Forelimb muscle (tissue), 1 donor: ENCODE data around the gene IGSF21. TPM values are rescaled to one million over a fixed set of nuclear protein-coding genes. Genes with fewer than 3 reads are reported as not detected.
"Not testable (repeated sequence)": the region's sequence is repeated elsewhere in the genome, so short reads cannot be mapped to it uniquely, and the experiment has no call there.

ENCODE experiments used
- DNase-seq: peaks from one replicate; pipeline ENCODE4 v3.0.0-alpha.2; 2013; ENCODE audit warnings: low read depth
- polyA plus RNA-seq: library from polyadenylated mRNA; unstranded; fragments of 120-200 nt; gene quantifications from one replicate; pipeline ENCODE4 v1.2.1, GENCODE V29; 2013; ENCODE audit not compliant: insufficient read length

IGSF21 gene
- polyA plus RNA-seq, 1 donor: 0.62 TPM

- no peak for DNase-seq
These were observed 37.5 kb downstream of the IGSF21 start for GRCh38 chr1:18144916-18145647.

GRCh38 chr1:18145851-18146618, 38.4 kb downstream of the IGSF21 start:
- DNase-seq: no peak

- DNase-seq: no peak
These were observed 39.3 kb downstream of the IGSF21 start for GRCh38 chr1:18146886-18147285.

GRCh38 chr1:18147672-18148071, 40.1 kb downstream of the IGSF21 start:
- DNase-seq: no peak

GRCh38 chr1:18148461-18148860, 40.9 kb downstream of the IGSF21 start:
- DNase-seq: no peak

- no peak for DNase-seq
These were observed 41.5 kb downstream of the IGSF21 start for GRCh38 chr1:18149027-18149641.

GRCh38 chr1:18151436-18152122, 44.0 kb downstream of the IGSF21 start:
- no peak for DNase-seq

- DNase-seq: no peak
These were observed 47.0 kb downstream of the IGSF21 start for GRCh38 chr1:18154430-18155194.

GRCh38 chr1:18155881-18156385, 48.3 kb downstream of the IGSF21 start:
- no peak for DNase-seq

- no peak for DNase-seq
These were observed 49.8 kb downstream of the IGSF21 start for GRCh38 chr1:18157352-18157751.

GRCh38 chr1:18157968-18158367, 50.4 kb downstream of the IGSF21 start:
- no peak for DNase-seq

GRCh38 chr1:18158714-18159113, 51.1 kb downstream of the IGSF21 start:
- no peak for DNase-seq

- DNase-seq: peak; percentile 14
These were observed 52.8 kb downstream of the IGSF21 start for GRCh38 chr1:18160290-18160942.

GRCh38 chr1:18161690-18162089, 54.1 kb downstream of the IGSF21 start:
- no peak for DNase-seq

- not testable (repeated sequence) for DNase-seq
These were observed 58.0 kb downstream of the IGSF21 start for GRCh38 chr1:18165640-18166039.

GRCh38 chr1:18166341-18166740, 58.7 kb downstream of the IGSF21 start:
- no peak for DNase-seq

GRCh38 chr1:18166929-18167328, 59.3 kb downstream of the IGSF21 start:
- DNase-seq: no peak

- DNase-seq: no peak
These were observed 62.8 kb downstream of the IGSF21 start for GRCh38 chr1:18170444-18170843.

GRCh38 chr1:18174037-18174436, 66.4 kb downstream of the IGSF21 start:
- DNase-seq: no peak

GRCh38 chr1:18175051-18175450, 67.5 kb downstream of the IGSF21 start:
- no peak for DNase-seq
